Astrocyte (in vitro differentiated cells and primary cell): ENCODE measurements around the gene POLR3GL.

Experiments
- CTCF ChIP-seq: IDR thresholded peaks from 2 replicates; pipeline ENCODE4 v1.5.1; 2011; ENCODE audit warnings: low read depth, mild to moderate bottlenecking, inconsistent platforms, low read length, moderate library complexity; ENCODE audit not compliant: insufficient read depth
- EZH2 ChIP-seq: IDR thresholded peaks from 2 replicates; pipeline ENCODE4 v1.6.1; 2012; ENCODE audit warnings: mild to moderate bottlenecking, low read length, inconsistent platforms; ENCODE audit not compliant: insufficient read depth

GRCh38 chr1:145996433-145997015 is 32.0 kb downstream of the POLR3GL start, which contains the start of gene TXNIP:
- TF ChIP-seq CTCF (no peak), EZH2 (no peak)
